ENCODE measurements around the gene NR2F1. TPM values are rescaled to one million over a fixed set of nuclear protein-coding genes. Genes with fewer than 3 reads are reported as not detected.

NR2F1 gene
- total RNA-seq, 1 donor from 2014 or later: not detected

DNA sequence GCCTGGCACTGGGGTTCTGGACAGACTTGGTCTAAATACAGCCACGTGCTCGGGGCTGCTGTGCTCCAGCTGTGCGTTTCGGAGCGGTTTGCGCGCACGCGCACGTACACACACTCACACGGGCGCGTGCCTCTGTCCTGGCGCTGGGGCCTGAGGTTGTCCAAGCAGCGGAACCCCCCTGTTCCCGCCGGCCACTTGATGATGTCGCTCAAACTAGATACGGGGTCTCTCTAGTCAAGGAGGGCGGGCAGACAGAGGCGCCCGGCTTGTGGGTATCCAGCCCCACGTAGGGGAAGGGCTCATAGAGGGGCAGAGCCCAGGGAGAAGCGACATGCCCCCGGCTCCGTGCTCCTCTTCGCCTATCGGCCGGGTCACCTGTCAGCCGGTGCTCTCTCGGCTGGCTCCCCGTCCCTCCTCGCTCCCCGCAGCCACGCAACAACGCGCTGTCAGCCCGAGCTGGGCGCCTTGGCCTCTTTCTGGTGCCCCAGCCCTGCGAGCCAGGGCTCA is 10.9 kb upstream of the NR2F1 start:
- POLR2A ChIA-PET: interaction anchor here (0.6 kb wide), 1 partner anchor 23 kb away, joined by 3 read pairs; no protein-coding TSS in a partner anchor
- Mint-ChIP-seq H3K9me3 (no peaks in the 10 kb centered on the region), H3K27ac (no peak overlapping the region), H3K36me3 (ENCODE audit: low read depth) (no peaks in the 10 kb centered on the region), H3K27me3 (peaks cover 79% of the 10 kb centered on the region), H3K4me3 (no peak overlapping the region), H3K4me1 (peaks cover 17% of the 10 kb centered on the region)
- CTCF ChIA-PET: interaction anchor here (1.1 to 1.2 kb wide), 2 partner anchors 34 to 229 kb away, joined by 4 read pairs; no protein-coding TSS in a partner anchor
- ATAC-seq (ENCODE audit: low read depth) (no peak), DNase-seq (no peak)
- intact Hi-C loops (cut with micrococcal nuclease): loop anchor here (1.0 to 5.0 kb wide), 2 partner anchors 8 to 35 kb away; no protein-coding TSS in a partner anchor
- TF ChIP-seq, protein P1, sequence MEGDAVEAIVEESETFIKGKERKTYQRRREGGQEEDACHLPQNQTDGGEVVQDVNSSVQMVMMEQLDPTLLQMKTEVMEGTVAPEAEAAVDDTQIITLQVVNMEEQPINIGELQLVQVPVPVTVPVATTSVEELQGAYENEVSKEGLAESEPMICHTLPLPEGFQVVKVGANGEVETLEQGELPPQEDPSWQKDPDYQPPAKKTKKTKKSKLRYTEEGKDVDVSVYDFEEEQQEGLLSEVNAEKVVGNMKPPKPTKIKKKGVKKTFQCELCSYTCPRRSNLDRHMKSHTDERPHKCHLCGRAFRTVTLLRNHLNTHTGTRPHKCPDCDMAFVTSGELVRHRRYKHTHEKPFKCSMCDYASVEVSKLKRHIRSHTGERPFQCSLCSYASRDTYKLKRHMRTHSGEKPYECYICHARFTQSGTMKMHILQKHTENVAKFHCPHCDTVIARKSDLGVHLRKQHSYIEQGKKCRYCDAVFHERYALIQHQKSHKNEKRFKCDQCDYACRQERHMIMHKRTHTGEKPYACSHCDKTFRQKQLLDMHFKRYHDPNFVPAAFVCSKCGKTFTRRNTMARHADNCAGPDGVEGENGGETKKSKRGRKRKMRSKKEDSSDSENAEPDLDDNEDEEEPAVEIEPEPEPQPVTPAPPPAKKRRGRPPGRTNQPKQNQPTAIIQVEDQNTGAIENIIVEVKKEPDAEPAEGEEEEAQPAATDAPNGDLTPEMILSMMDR (IDR thresholded peaks at IDR 0.05): no peak

DNA sequence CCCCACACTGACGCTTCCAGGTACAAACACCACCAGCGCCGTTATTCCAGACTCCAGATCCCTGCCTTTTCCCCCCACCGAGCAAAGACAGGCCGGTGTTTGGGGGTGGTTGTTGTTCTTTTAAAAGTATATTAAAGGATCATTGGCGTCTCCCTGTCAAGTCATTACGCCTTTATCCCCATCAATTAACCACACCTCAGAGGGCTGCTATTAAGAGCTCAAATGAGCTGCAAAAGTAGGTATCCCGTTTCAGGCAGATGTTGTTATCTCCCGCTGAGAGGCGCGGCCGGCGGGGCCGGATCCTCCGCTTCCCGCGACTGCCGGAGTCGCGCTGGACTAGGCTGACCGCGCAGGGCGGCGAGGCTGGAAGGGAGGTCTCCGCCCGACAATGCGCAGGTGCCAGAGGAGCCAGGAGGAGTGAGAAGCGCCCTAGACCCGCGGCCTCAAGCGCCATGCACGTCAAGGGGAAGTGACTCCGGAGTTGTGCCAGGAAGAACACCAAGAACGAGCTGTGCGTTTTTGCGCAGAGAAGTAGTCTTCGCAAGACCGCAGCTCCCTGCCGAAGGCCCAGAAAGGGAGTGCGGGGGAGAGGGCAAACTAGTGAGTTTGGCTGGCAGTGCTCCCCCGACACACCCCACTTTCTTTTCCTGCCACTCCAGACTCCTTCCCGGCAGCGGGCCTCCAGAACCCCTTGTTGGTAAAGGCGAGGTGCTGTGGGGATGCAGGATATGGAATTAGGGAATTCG is 10.2 kb upstream of the NR2F1 start:
- Mint-ChIP-seq H3K27ac (no peak overlapping the region), H3K36me3 (ENCODE audit: low read depth) (no peaks in the 10 kb centered on the region), H3K4me1 (peaks cover 17% of the 10 kb centered on the region), H3K9me3 (no peaks in the 10 kb centered on the region), H3K4me3 (no peak overlapping the region), H3K27me3 (peaks cover 81% of the 10 kb centered on the region)
- DNase-seq (no peak), ATAC-seq (ENCODE audit: low read depth) (no peak)
- ChIA-PET CTCF (no interaction called here), POLR2A (no interaction called here)
- intact Hi-C loops (cut with micrococcal nuclease): loop anchor here (1.0 to 5.0 kb wide), 2 partner anchors 8 to 35 kb away; no protein-coding TSS in a partner anchor
- TF ChIP-seq, protein P1 (IDR thresholded peaks at IDR 0.05): no peak

DNA sequence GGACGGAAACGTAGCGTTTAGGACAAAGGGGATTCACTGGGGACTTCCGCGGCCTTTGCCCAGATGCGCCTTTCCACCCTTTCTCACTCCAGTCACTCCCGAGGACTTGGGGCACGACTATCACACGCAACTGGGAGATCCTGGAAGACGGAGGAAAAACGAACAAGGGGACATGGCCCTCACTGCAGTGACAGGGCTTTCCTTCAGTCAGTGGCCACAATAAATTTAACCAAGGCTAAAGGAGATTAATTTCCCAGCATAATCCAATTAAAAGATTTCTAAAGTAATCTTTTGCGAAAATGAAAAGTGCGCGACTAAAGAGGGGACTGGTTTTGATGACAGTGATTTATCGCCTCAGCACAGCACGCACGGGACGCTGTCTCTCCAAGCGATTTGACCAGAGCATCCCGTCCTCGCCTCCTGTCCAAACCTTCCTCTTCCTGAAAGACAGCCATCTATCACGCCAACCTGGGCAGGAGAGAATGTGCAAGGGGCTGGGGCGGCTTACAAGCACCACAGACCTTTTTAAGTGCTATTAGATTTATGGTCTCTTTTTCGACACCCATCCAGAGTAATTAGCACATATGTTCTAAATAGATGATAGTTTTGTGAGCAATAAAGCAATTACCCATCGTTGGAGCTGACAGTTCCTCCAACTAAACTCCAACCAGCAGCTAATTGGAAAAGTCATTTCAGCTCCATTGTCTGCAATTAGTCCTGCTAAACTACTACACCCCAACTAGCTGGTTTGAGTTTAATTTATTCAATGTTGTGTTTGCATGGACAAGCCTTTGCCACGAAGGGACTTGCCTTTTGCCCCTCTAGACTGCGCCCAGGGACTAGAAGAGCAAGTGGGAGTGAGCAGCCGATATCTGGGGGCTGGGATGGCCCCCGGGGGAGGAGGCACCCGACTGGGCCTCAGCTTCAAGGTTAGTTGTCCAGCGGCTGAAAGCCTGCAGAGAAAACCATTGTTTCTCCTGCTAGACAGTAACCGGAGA is 9.4 kb upstream of the NR2F1 start:
- intact Hi-C loops (cut with micrococcal nuclease): loop anchor here (5.0 kb wide), 1 partner anchor 34 kb away; no protein-coding TSS in a partner anchor
- peaks cover 21% of the 10 kb centered on the region for H3K4me1 Mint-ChIP-seq
- ChIA-PET POLR2A (no interaction called here), CTCF (no interaction called here)
- H3K27ac Mint-ChIP-seq: no peak overlapping the region
- H3K27me3 Mint-ChIP-seq: peaks cover 85% of the 10 kb centered on the region
- TF ChIP-seq, protein P1 (IDR thresholded peaks at IDR 0.05): no peak
- no peak for ATAC-seq (ENCODE audit: low read depth)
- DNase-seq: no peak
- no peak overlapping the region for H3K4me3 Mint-ChIP-seq
- no peaks in the 10 kb centered on the region for H3K9me3 Mint-ChIP-seq
- H3K36me3 Mint-ChIP-seq (ENCODE audit: low read depth): no peaks in the 10 kb centered on the region

DNA sequence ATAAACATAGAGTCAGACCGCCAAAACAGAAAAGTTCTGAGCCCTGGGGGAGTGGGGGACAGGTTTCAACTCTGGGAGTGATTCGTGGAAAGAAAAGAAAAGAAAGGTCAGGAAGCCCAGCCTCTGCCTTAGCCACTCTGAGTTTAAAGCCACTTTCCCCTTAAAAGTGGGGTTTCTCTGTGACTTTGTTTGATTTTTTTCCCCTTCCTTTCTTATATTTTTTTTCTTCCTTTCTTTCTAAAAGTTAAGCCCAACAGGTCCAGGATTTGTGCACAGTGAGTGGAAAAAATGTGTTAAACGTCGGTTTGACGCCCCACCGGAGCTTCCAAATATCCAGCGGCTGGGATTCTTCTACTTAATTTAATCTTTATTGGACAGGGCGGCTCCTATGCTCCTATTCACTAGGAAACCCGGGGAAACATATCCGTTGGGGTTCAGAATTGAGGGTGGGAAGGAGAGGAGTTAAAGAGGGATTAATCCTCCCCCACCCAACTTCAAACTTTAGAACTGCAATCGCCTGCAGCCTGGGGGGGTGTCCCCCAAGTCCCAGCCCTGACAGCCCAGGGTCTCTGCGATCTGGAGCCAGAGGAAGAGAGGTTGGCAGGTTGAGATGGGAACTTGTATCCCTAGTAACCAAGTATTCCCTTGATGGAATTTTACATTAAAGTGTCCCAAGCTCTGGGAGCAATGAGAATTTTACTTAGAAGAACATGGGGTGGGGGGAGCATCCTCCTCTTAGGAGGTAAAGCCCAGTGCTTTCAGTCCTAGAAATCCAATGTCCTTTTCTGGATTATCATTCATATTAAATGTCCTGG is 8.3 kb upstream of the NR2F1 start:
- no peak for DNase-seq
- ChIA-PET POLR2A (no interaction called here), CTCF (no interaction called here)
- Mint-ChIP-seq H3K27me3 (peaks cover 77% of the 10 kb centered on the region), H3K4me1 (peaks cover 28% of the 10 kb centered on the region), H3K36me3 (ENCODE audit: low read depth) (no peaks in the 10 kb centered on the region), H3K9me3 (no peaks in the 10 kb centered on the region), H3K4me3 (no peak overlapping the region), H3K27ac (no peak overlapping the region)
- TF ChIP-seq, protein P1 (IDR thresholded peaks at IDR 0.05): no peak
- intact Hi-C loops (cut with micrococcal nuclease): loop anchor here (5.0 kb wide), 1 partner anchor 33 kb away; no protein-coding TSS in a partner anchor
- no peak for ATAC-seq (ENCODE audit: low read depth)
